B cell (primary cell): ENCODE measurements around the gene RIPPLY1. TPM values are rescaled to one million over a fixed set of nuclear protein-coding genes. Genes with fewer than 3 reads are reported as not detected.

ENCODE experiments used
- ATAC-seq: fragments of 200-7000 bp; cut with Tn5 transposase; one replicate; pipeline ENCODE4 v1.10.0; 2021; ENCODE audit warnings: low read depth, mild to moderate bottlenecking, moderate number of reproducible peaks, moderate library complexity
- CTCF ChIA-PET: fragments of 350-600 bp; sonication (Branson Sonifier 250); formaldehyde crosslinking; loops from one replicate; lab custom pipeline; 2021; ENCODE audit warnings: antibody characterized with exemption, inconsistent platforms; lab: Charles Lee
- POLR2A ChIA-PET: fragments of 350-600 bp; sonication (Branson Sonifier 250); formaldehyde crosslinking; loops from one replicate; lab custom pipeline; 2021; ENCODE audit warnings: antibody characterized with exemption; lab: Charles Lee
- DNase-seq: peaks from one replicate; pipeline ENCODE4 v3.0.0; 2013
- H2AFZ ChIP-seq: 2 replicates; pipeline ENCODE4 v1.6.1; 2012; ENCODE audit warnings: mild to moderate bottlenecking, low read depth, low read length; ENCODE audit not compliant: insufficient read depth, poor library complexity, severe bottlenecking
- H3K27ac ChIP-seq, 2 donors: 1 replicate in 1 of 2; 2 replicates in 1 of 2; pipeline ENCODE4 v1.5.1; 2012 to 2013; ENCODE audit warnings: low read length in 2 of 2, mild to moderate bottlenecking in 2 of 2, moderate library complexity in 1 of 2
- H3K27me3 ChIP-seq, 4 experiments: fragments of 200-600 bp in 1 of 4; sonication (generic) in 1 of 4; replicated peaks in 1 of 4; 1 replicate in 2 of 4; 2 replicates in 2 of 4; pipeline versions ENCODE4 v1.6.1 to v1.7.0; 2013 to 2016; ENCODE audit warnings: low read length in 3 of 4, mild to moderate bottlenecking in 2 of 4, mixed read lengths in 1 of 4, moderate library complexity in 1 of 4; ENCODE audit not compliant: insufficient read depth in 4 of 4, control insufficient read depth in 3 of 4; ENCODE audit errors: control extremely low read depth in 1 of 4
- H3K36me3 ChIP-seq, 2 experiments: replicated peaks in 1 of 2; 1 replicate in 1 of 2; 2 replicates in 1 of 2; pipeline versions ENCODE4 v1.6.1 to v1.7.1; 2013; ENCODE audit warnings: low read length in 1 of 2; ENCODE audit not compliant: insufficient read depth in 2 of 2, control insufficient read depth in 1 of 2; ENCODE audit errors: control extremely low read depth in 1 of 2, extremely low read depth in 1 of 2
- H3K4me1 ChIP-seq, 2 donors: fragments of 200-600 bp in 1 of 2; sonication (generic) in 1 of 2; 1 replicate in 1 of 2; 2 replicates in 1 of 2; pipeline versions ENCODE4 v1.5.1 to v1.6.1; 2013 to 2017; ENCODE audit warnings: low read length in 2 of 2; ENCODE audit not compliant: control insufficient read depth in 2 of 2, insufficient read depth in 2 of 2
- H3K4me2 ChIP-seq: replicated peaks from 2 replicates; pipeline ENCODE3; 2012; ENCODE audit warnings: mild to moderate bottlenecking, low read depth, low read length; ENCODE audit not compliant: poor library complexity, severe bottlenecking
- H3K4me3 ChIP-seq, 5 experiments: fragments of 200-600 bp in 1 of 5; sonication (generic) in 1 of 5; 1 replicate in 3 of 5; 2 replicates in 2 of 5; pipeline versions ENCODE4 v1.5.1 to v1.7.0; 2011 to 2016; ENCODE audit warnings: low read length in 4 of 5, mild to moderate bottlenecking in 4 of 5, low read depth in 2 of 5, control low read depth in 1 of 5, moderate library complexity in 1 of 5; ENCODE audit not compliant: insufficient read depth in 1 of 5; ENCODE audit errors: control extremely low read depth in 1 of 5, extremely low read depth in 1 of 5
- H3K79me2 ChIP-seq: fragments of 200-600 bp; sonication (generic); one replicate; pipeline ENCODE4 v1.6.0; 2016; ENCODE audit warnings: low read length; ENCODE audit not compliant: control insufficient read depth, insufficient read depth
- H3K9ac ChIP-seq: fragments of 200-600 bp; sonication (generic); 2 replicates; pipeline ENCODE4 v1.6.1; 2017; ENCODE audit warnings: mild to moderate bottlenecking, low read length, moderate library complexity
- H3K9me3 ChIP-seq, 3 donors: one replicate each; pipeline versions ENCODE4 v1.6.1 to v1.7.1; 2013; ENCODE audit warnings: low read length in 2 of 3; ENCODE audit not compliant: control insufficient read depth in 2 of 3, insufficient read depth in 1 of 3; ENCODE audit errors: control extremely low read depth in 1 of 3
- H4K20me1 ChIP-seq: 2 replicates; pipeline ENCODE4 v1.6.0; 2012; ENCODE audit warnings: mild to moderate bottlenecking, low read length; ENCODE audit not compliant: insufficient read depth, control insufficient read depth, poor library complexity, severe bottlenecking
- H3K27ac Mint-ChIP-seq: one replicate; pipeline ENCODE4 v1.8.0; 2021; ENCODE audit warnings: mixed read lengths
- H3K27me3 Mint-ChIP-seq: one replicate; pipeline ENCODE4 v1.8.0; 2021; ENCODE audit warnings: mixed read lengths
- H3K4me1 Mint-ChIP-seq: one replicate; pipeline ENCODE4 v1.8.0; 2021; ENCODE audit warnings: mixed read lengths
- H3K4me3 Mint-ChIP-seq: one replicate; pipeline ENCODE4 v1.8.0; 2021; ENCODE audit warnings: mixed read lengths
- H3K9me3 Mint-ChIP-seq: one replicate; pipeline ENCODE4 v1.8.0; 2022; ENCODE audit warnings: mixed read lengths; ENCODE audit not compliant: insufficient read depth
- CTCF ChIP-seq: fragments of 200-600 bp; IDR thresholded peaks from one replicate; pipeline ENCODE4 v1.8.0; 2022; ENCODE audit warnings: antibody characterized with exemption, mild to moderate bottlenecking
- EZH2 ChIP-seq: IDR thresholded peaks from 2 replicates; pipeline ENCODE4 v1.6.1; 2012; ENCODE audit warnings: borderline replicate concordance, low read depth, mild to moderate bottlenecking, moderate library complexity, low read length; ENCODE audit not compliant: insufficient read depth, poor library complexity, severe bottlenecking
- WGBS: methylation state at CpG from one replicate; pipeline ENCODE4 v1.1.5; 2013; ENCODE audit warnings: missing lambda C conversion rate; ENCODE audit not compliant: insufficient coverage; 5-methylcytosine and 5-hydroxymethylcytosine counted together
- intact Hi-C: fragments of 100-400 bp; cut with micrococcal nuclease; formaldehyde crosslinking; loops from one replicate; pipeline ENCODE4 v1.10.0; 2022
- polyA plus RNA-seq: library from polyadenylated mRNA; depleted of rRNA; stranded (reverse); fragments of >200 nt; gene quantifications from 2 replicates; pipeline ENCODE4 v1.2.3, GENCODE V29; 2012
- total RNA-seq, 2 donors: library from RNA; stranded (reverse); fragments of 120-200 nt in 1 of 2; gene quantifications; 1 replicate in 1 of 2; 2 replicates in 1 of 2; pipeline versions ENCODE4 v1.2.3 to v1.2.4, GENCODE V29; 2013 to 2022

RIPPLY1 gene
- total and polyA plus RNA-seq, 2 donors (not counting 1 experiment from before 2014, with no cell fraction given), result not detected

DNA sequence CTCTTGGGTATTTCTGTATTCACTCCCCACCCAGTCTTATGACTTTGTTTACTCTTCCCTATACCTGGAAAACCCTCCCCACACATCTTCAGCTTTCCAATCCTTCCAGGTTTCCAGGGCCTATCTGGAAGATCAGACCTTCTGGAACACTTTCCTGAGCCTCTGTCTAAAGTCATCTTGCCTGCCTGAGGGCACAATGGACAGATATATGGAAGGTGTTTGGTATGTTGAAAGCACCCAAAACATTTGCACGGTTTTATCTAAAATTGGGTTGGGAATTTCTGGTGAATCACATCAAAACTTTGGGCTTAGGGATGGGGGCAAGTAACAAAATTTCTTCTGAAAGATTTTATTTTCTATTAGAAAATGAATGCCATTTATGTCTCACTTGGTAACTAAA is 33.1 kb upstream of the RIPPLY1 start:
- Mint-ChIP-seq H3K4me1 (no peaks in the 10 kb centered on the region), H3K27ac (no peak overlapping the region), H3K9me3 (no peaks in the 10 kb centered on the region), H3K4me3 (no peak overlapping the region), H3K27me3 (no peaks in the 10 kb centered on the region)
- no peaks in the 10 kb centered on the region for H3K79me2 ChIP-seq
- no peak overlapping the region for H3K27ac ChIP-seq
- H4K20me1 ChIP-seq, result no peaks in the 10 kb centered on the region
- no peaks in the 10 kb centered on the region for H3K27me3 ChIP-seq
- DNase-seq (no peak), ATAC-seq (no peak)
- H3K36me3 ChIP-seq, result no peaks in the 10 kb centered on the region
- H3K4me2 ChIP-seq, result no peak overlapping the region
- H3K9me3 ChIP-seq, result no peaks in the 10 kb centered on the region
- no peaks in the 10 kb centered on the region for H3K4me1 ChIP-seq
- no peak overlapping the region for H3K9ac ChIP-seq
- CTCF ChIA-PET, result no interaction called here
- intact Hi-C loops, result no loop called here
- TF ChIP-seq CTCF (no peak), EZH2 (no peak)
- no peak overlapping the region for H3K4me3 ChIP-seq
- POLR2A ChIA-PET, result no interaction called here
- no CpG with 5 or more reads among the region's 1 CpG for WGBS
- no peak overlapping the region for H2AFZ ChIP-seq

DNA sequence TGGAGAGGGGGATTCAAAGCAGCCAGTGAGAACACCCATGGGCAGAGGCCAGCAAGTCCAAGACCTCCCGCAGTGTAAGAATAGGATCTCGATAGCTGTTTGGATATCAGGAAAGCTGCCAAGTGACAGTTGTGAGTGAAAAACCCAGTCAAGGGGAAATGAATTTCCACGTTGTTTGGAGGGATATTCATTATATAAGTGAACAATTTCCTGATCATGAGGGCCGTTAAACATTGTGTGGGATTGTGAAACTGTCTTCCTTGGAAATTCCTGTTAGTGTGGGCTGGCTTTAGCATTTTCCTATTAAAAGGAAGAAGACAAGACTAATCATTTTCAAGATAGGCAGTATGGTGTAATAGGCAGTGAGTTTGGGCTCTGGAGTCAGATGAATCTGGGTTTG is 32.0 kb upstream of the RIPPLY1 start:
- H3K27me3 Mint-ChIP-seq, result no peaks in the 10 kb centered on the region
- TF ChIP-seq EZH2 (no peak), CTCF (no peak)
- WGBS, result 82% methylated on average over 2 of the region's 4 CpGs
- H3K9me3 ChIP-seq, result no peaks in the 10 kb centered on the region
- no peak overlapping the region for H3K27ac ChIP-seq
- ChIA-PET POLR2A (no interaction called here), CTCF (no interaction called here)
- H3K4me3 Mint-ChIP-seq, result no peak overlapping the region
- no peaks in the 10 kb centered on the region for H3K36me3 ChIP-seq
- no peak overlapping the region for H3K4me2 ChIP-seq
- H2AFZ ChIP-seq, result no peak overlapping the region
- H3K9me3 Mint-ChIP-seq, result no peaks in the 10 kb centered on the region
- DNase-seq (no peak), ATAC-seq (no peak)
- no peaks in the 10 kb centered on the region for H3K79me2 ChIP-seq
- no peaks in the 10 kb centered on the region for H3K4me1 Mint-ChIP-seq
- H3K27me3 ChIP-seq, result no peaks in the 10 kb centered on the region
- no peaks in the 10 kb centered on the region for H3K4me1 ChIP-seq
- intact Hi-C loops, result no loop called here
- H3K9ac ChIP-seq, result no peak overlapping the region
- H3K4me3 ChIP-seq, result no peak overlapping the region
- no peak overlapping the region for H3K27ac Mint-ChIP-seq
- no peaks in the 10 kb centered on the region for H4K20me1 ChIP-seq
